Adrenal gland (tissue), 5 donors: ENCODE measurements around the gene C1QTNF8.

Experiments
- POLR2A ChIP-seq, 2 donors: fragments of 450-650 bp; IDR thresholded peaks; one replicate each; pipeline ENCODE4 v1.6.1; 2017; ENCODE audit warnings: antibody characterized with exemption in 2 of 2, mild to moderate bottlenecking in 2 of 2, moderate library complexity in 1 of 2
- TF ChIP-seq, protein P1 (sequence below), 6 experiments: fragments of 450-650 bp in 4 of 6; fragments of 200-600 bp in 2 of 6; sonication (generic) in 1 of 6; IDR thresholded peaks; 1 replicate in 5 of 6; 2 replicates in 1 of 6; pipeline versions ENCODE4 v1.5.1 to v1.8.0; 2016 to 2021; ENCODE audit warnings: antibody characterized with exemption in 6 of 6, mild to moderate bottlenecking in 2 of 6, moderate library complexity in 1 of 6
- donor health status: DM: no; HTN: no; CAD: no.

DNA sequence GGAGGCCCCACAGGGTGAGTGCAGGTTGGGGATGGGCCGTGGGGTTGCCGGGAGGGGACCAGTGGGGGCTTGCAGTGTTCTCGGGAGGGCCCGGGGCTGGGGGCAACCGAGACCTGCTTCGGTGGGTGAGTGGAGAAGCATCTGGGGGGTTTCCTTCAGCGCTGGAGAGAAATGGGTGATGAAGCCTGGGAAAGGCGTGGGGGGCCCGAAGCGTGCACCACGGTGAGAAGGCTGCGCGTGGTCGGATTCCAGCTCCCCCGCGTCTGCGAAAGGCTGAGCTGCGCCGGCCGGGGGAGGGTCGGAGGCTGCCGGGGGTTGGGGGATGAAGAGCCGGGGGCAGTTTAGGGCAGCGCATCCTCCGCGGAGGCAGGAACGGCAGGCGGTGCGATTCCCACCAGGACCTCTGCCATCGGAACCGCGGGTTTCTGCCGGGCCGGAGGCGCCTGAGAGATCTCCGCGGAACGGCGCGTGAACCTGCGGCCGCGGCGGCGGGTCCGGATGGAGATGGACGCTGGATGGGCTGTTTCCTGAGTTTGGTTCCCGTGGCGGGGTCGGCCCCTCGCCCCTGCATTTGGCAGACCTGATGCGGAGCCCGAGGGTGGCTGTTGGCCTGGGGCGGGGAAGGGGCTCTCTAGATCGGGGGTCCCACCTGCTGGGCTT lies 30.4 kb downstream of the C1QTNF8 start:
- TF ChIP-seq, protein P1, sequence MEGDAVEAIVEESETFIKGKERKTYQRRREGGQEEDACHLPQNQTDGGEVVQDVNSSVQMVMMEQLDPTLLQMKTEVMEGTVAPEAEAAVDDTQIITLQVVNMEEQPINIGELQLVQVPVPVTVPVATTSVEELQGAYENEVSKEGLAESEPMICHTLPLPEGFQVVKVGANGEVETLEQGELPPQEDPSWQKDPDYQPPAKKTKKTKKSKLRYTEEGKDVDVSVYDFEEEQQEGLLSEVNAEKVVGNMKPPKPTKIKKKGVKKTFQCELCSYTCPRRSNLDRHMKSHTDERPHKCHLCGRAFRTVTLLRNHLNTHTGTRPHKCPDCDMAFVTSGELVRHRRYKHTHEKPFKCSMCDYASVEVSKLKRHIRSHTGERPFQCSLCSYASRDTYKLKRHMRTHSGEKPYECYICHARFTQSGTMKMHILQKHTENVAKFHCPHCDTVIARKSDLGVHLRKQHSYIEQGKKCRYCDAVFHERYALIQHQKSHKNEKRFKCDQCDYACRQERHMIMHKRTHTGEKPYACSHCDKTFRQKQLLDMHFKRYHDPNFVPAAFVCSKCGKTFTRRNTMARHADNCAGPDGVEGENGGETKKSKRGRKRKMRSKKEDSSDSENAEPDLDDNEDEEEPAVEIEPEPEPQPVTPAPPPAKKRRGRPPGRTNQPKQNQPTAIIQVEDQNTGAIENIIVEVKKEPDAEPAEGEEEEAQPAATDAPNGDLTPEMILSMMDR (IDR thresholded peaks at IDR 0.05): no peak
- TF ChIP-seq POLR2A (IDR thresholded peaks at IDR 0.05): no peak
